ENCODE results near the gene CFHR2.

CFHR2 gene

DNA sequence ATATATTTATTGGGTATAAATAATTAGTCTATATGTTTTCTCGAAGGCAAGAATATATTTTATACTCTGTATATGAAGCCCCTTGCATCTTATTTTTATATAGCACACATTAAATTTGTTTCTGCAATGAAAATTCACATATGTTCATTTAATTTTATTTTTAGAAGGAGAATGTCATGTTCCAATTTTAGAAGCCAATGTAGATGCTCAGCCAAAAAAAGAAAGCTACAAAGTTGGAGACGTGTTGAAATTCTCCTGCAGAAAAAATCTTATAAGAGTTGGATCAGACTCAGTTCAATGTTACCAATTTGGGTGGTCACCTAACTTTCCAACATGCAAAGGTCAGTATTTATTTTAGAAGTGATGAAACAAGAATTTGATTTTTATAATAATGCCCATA is 50.4 kb downstream of the CFHR2 start:
- no peak overlapping the region for H3K4me3 ChIP-seq (ENCODE audit: low read depth in 1 of 5, low read length in 5 of 5)
- peaks cover 0 to 2% (median 0%) of the 10 kb centered on the region in 5 donors for H3K27me3 ChIP-seq (ENCODE audit: control insufficient read depth in 5 of 5, insufficient read depth in 4 of 5, low read length in 5 of 5)
- no peak overlapping the region for H3K9ac ChIP-seq (ENCODE audit: low read length in 5 of 5)
- H3K36me3 ChIP-seq (ENCODE audit: control insufficient read depth in 5 of 5, insufficient read depth in 5 of 5, low read length in 5 of 5), result no peaks in the 10 kb centered on the region
- H3K4me1 ChIP-seq (ENCODE audit: control insufficient read depth in 5 of 5, insufficient read depth in 5 of 5, low read length in 5 of 5), result peaks cover 0 to 3% (median 0%) of the 10 kb centered on the region in 5 donors
- no peaks in the 10 kb centered on the region for H3K9me3 ChIP-seq (ENCODE audit: control insufficient read depth in 5 of 5, low read length in 5 of 5)
- H3K27ac ChIP-seq (ENCODE audit: low read depth, low read length), result no peak overlapping the region

- Histone ChIP-seq H3K36me3 (ENCODE audit: control insufficient read depth in 5 of 5, insufficient read depth in 5 of 5, low read length in 5 of 5) (no peaks in the 10 kb centered on the region), H3K27me3 (ENCODE audit: control insufficient read depth in 5 of 5, insufficient read depth in 4 of 5, low read length in 5 of 5) (no peaks in the 10 kb centered on the region), H3K27ac (ENCODE audit: low read depth, low read length) (no peak overlapping the region), H3K9ac (ENCODE audit: low read length in 5 of 5) (no peak overlapping the region), H3K9me3 (ENCODE audit: control insufficient read depth in 5 of 5, low read length in 5 of 5) (no peaks in the 10 kb centered on the region), H3K4me3 (ENCODE audit: low read depth in 1 of 5, low read length in 5 of 5) (no peak overlapping the region), H3K4me1 (ENCODE audit: control insufficient read depth in 5 of 5, insufficient read depth in 5 of 5, low read length in 5 of 5) (peaks cover 0 to 3% (median 0%) of the 10 kb centered on the region in 5 donors)
Observed at GRCh38 chr1:196997423-196997822, 53.9 kb downstream of the CFHR2 start.

GRCh38 chr1:197001828-197002227 is 58.3 kb downstream of the CFHR2 start:
- H3K4me1 ChIP-seq (ENCODE audit: control insufficient read depth in 5 of 5, insufficient read depth in 5 of 5, low read length in 5 of 5), result peaks cover 0 to 3% (median 0%) of the 10 kb centered on the region in 5 donors
- H3K27me3 ChIP-seq (ENCODE audit: control insufficient read depth in 5 of 5, insufficient read depth in 4 of 5, low read length in 5 of 5), result no peaks in the 10 kb centered on the region
- H3K9ac ChIP-seq (ENCODE audit: low read length in 5 of 5), result no peak overlapping the region
- H3K9me3 ChIP-seq (ENCODE audit: control insufficient read depth in 5 of 5, low read length in 5 of 5), result no peaks in the 10 kb centered on the region
- H3K27ac ChIP-seq (ENCODE audit: low read depth, low read length), result no peak overlapping the region
- no peaks in the 10 kb centered on the region for H3K36me3 ChIP-seq (ENCODE audit: control insufficient read depth in 5 of 5, insufficient read depth in 5 of 5, low read length in 5 of 5)
- no peak overlapping the region for H3K4me3 ChIP-seq (ENCODE audit: low read depth in 1 of 5, low read length in 5 of 5)

DNA sequence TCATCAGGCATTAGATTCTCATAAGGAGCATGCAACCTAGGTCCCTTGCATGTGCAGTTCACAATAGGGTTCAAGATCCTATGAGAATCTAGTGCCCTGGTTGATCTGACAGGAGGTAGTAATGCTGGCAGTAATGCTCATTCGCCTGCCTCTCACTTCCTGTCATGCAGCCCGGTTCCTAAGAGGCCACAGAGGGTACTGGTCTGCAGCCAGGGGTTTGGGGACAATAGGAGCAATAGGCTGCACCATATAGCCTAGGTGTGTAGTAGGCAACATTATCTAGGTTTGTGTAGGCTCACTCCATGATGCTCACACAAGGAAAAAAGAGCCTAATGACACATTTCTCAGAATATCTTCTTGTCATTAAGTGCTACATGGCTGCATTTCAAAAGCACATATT is 59.6 kb downstream of the CFHR2 start:
- H3K9ac ChIP-seq (ENCODE audit: low read length in 5 of 5), result no peak overlapping the region
- no peaks in the 10 kb centered on the region for H3K9me3 ChIP-seq (ENCODE audit: control insufficient read depth in 5 of 5, low read length in 5 of 5)
- H3K4me3 ChIP-seq (ENCODE audit: low read depth in 1 of 5, low read length in 5 of 5), result no peak overlapping the region
- H3K27ac ChIP-seq (ENCODE audit: low read depth, low read length), result no peak overlapping the region
- H3K4me1 ChIP-seq (ENCODE audit: control insufficient read depth in 5 of 5, insufficient read depth in 5 of 5, low read length in 5 of 5), result no peaks in the 10 kb centered on the region
- H3K36me3 ChIP-seq (ENCODE audit: control insufficient read depth in 5 of 5, insufficient read depth in 5 of 5, low read length in 5 of 5), result no peaks in the 10 kb centered on the region
- no peaks in the 10 kb centered on the region for H3K27me3 ChIP-seq (ENCODE audit: control insufficient read depth in 5 of 5, insufficient read depth in 4 of 5, low read length in 5 of 5)

DNA sequence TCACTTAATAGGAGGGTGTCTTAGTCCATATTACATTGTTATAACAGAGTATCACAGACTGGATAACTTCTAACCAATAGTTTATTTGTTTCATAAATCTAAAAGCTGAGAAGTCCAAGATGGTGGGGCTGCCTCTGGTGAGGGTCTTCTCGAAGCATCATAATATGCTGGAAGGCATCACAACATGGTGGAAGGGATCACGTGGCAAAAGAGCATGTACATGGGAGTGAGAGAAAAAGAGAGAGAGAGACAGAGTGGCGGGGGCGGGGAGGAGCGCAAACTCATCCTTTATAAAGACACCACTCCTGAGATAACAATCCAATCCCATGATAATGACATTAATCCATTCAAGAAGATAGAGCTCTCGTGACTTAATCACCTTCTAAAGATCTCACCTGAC is 65.3 kb downstream of the CFHR2 start:
- no peaks in the 10 kb centered on the region for H3K4me1 ChIP-seq (ENCODE audit: control insufficient read depth in 5 of 5, insufficient read depth in 5 of 5, low read length in 5 of 5)
- H3K4me3 ChIP-seq (ENCODE audit: low read depth in 1 of 5, low read length in 5 of 5), result no peak overlapping the region
- no peak overlapping the region for H3K9ac ChIP-seq (ENCODE audit: low read length in 5 of 5)
- no peaks in the 10 kb centered on the region for H3K27me3 ChIP-seq (ENCODE audit: control insufficient read depth in 5 of 5, insufficient read depth in 4 of 5, low read length in 5 of 5)
- no peak overlapping the region for H3K27ac ChIP-seq (ENCODE audit: low read depth, low read length)
- H3K36me3 ChIP-seq (ENCODE audit: control insufficient read depth in 5 of 5, insufficient read depth in 5 of 5, low read length in 5 of 5), result no peaks in the 10 kb centered on the region
- peaks cover 3 to 11% (median 5%) of the 10 kb centered on the region in 5 donors for H3K9me3 ChIP-seq (ENCODE audit: control insufficient read depth in 5 of 5, low read length in 5 of 5)

Data from subcutaneous abdominal adipose tissue (tissue), 5 donors.